Stimulated activated CD8-positive, alpha-beta memory T cell treated with anti-CD3 and anti-CD28 coated beads, Interleukin-2, amount 100 ng/mL, for 1 hour (primary cell): ENCODE results near the gene C1orf159.
A peak's percentile ranks its signal among the peaks of the same experiment; 100 is the strongest.

Experiments used
- DNase-seq, 2 donors: peaks; one replicate each; pipeline ENCODE4 v3.0.0-alpha.2; 2020; ENCODE audit warnings: low read depth in 2 of 2

Gene C1orf159

DNA sequence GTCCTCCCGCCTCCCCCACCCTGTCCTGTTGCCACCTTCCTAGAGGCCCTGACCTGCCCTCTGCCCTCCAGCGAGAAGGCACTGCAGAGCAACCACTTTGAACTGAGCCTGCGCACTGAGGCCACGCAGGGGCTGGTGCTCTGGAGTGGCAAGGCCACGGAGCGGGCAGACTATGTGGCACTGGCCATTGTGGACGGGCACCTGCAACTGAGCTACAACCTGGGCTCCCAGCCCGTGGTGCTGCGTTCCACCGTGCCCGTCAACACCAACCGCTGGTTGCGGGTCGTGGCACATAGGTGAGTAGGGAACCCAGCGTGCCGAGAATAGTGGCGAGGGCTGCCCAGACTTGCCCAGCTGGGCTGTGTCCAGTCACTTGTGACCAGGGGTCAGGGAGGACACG is 62.2 kb downstream of the C1orf159 start:
- DNase-seq: no peak

DNA sequence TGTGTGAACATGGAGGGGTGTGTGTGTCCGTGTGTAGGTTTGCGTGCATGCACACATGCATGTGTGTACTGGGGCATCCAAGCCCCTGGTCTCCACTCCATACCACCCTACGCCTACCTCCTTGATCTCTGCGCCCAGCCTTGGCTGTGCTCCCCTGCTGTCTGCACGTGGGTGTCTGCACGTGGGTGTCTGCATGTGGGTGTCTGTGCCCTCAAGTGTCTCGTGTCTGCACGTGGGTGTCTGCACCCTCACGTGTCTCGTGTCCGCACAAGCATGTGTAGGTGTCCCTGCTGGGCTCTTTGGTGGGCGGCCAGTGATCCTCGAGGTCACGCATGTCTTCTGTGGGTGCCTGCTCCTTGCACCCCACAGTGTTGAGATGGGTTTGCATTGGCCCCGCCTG is 62.9 kb downstream of the C1orf159 start:
- no peak for DNase-seq

DNA sequence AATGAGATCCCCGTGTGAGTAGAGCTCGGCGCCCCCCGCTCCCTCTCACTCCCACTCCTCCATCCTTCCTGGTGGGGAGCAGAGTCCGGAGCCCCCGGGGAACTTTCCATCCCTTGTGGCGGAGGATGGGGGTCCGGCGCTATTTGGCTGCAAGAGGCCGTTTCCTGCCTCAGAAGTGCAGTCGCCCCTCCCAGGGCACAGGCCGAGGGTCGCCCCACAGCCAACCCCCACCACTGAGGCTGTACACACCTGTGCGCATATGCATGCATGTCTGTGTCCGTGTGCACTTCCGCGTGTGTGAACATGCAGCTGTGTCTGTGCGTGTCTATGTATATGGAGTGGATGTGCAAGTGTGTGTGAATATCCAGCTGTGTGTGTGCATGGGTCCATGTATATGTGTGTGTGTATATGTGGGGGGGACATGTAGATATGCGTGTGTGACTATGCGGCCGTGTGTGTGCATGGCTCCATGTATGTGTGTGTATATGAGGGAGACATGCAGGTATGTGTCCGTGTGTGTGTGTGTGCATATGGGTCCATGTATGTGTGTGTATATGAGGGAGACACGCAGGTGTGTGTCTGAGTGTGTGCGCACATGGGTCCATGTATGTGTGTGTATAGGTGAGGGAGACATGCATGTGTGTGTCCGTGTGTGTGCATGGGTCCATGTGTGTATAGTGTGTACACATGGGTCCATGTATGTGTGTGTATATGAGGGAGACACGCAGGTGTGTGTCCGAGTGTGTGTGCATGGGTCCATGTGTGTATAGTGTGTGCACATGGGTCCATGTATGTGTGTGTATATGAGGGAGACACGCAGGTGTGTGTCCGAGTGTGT is 63.7 kb downstream of the C1orf159 start:
- no peak for DNase-seq

DNA sequence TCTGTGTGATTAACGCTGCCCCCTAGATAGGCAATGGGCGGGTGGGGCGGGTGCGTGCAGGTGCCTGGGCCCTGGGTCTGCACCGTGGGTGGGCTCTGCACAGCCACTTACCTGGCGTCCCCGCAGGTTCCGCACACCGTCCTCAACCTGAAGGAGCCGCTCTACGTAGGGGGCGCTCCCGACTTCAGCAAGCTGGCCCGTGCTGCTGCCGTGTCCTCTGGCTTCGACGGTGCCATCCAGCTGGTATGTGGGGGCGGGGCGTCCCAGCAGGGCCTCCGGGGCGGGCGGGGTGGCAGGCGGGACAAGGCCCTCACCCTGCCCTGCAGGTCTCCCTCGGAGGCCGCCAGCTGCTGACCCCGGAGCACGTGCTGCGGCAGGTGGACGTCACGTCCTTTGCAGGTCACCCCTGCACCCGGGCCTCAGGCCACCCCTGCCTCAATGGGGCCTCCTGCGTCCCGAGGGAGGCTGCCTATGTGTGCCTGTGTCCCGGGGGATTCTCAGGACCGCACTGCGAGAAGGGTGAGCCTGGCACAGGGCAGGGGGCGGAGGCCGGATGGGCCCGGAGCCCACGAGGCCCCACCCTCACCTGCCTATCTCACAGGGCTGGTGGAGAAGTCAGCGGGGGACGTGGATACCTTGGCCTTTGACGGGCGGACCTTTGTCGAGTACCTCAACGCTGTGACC is 64.6 kb downstream of the C1orf159 start:
- no peak for DNase-seq

DNA sequence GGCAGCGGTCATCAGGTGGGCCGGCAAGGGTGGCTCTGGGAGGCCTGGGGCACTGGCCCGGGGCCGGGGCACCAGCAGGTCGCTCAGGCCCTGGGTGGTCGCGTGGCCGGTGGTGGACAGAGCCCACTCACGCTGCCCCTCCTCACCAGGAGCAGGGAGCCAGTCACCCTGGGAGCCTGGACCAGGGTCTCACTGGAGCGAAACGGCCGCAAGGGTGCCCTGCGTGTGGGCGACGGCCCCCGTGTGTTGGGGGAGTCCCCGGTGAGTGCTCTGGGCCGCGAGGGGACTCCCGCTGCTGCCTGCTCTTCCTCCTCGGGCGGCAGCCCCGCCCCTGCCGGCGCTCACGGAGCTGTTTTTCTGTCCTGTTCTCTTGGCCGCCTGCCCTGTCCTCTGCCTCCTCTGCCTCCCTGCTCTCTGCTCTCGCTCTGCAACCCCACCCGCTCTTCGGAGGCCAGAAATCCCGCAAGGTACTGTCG is 65.3 kb downstream of the C1orf159 start:
- no peak for DNase-seq

DNA sequence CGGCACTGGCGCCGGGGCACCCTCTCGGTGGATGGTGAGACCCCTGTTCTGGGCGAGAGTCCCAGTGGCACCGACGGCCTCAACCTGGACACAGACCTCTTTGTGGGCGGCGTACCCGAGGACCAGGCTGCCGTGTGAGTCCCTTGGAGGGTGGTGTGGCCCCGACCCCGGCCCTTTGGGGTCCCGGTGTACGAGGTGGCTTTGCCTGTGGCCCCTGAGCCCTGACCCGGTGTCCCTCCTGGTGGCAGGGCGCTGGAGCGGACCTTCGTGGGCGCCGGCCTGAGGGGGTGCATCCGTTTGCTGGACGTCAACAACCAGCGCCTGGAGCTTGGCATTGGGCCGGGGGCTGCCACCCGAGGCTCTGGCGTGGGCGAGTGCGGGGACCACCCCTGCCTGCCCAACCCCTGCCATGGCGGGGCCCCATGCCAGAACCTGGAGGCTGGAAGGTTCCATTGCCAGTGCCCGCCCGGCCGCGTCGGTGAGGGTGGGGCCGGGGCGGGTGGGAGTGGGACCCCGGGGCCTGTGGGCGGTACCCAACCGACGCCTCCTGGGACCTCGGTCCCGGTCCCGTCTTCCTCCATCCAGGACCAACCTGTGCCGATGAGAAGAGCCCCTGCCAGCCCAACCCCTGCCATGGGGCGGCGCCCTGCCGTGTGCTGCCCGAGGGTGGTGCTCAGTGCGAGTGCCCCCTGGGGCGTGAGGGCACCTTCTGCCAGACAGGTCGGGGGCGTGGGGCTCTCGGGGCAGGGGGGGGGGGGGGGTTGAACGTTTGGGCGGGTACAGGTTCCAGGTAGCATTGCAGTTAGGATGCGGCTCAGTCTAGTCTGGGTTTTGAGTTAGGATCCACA is 66.3 kb downstream of the C1orf159 start:
- DNase-seq: no peak

DNA sequence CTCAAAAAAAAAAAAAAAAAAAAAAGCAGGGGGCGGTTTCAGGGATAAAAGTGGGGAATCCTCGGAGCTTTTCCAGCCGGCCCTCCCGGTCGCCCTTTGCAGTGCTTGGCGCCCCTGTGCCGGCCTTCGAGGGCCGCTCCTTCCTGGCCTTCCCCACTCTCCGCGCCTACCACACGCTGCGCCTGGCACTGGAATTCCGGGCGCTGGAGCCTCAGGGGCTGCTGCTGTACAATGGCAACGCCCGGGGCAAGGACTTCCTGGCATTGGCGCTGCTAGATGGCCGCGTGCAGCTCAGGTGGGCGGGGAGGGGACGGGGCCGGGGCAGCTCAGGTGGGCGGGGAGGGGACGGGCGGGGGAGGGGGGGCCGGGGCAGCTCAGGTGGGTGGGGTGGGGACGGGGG is 67.1 kb downstream of the C1orf159 start:
- no peak for DNase-seq

DNA sequence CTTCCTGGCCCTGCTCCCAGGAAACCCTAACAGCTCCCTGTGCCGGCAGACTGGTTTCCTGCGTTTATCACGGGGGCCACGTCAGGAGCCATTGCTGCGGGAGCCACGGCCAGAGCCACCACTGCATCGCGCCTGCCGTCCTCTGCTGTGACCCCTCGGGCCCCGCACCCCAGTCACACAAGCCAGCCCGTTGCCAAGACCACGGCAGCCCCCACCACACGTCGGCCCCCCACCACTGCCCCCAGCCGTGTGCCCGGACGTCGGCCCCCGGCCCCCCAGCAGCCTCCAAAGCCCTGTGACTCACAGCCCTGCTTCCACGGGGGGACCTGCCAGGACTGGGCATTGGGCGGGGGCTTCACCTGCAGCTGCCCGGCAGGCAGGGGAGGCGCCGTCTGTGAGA is 67.9 kb downstream of the C1orf159 start:
- no peak for DNase-seq

DNA sequence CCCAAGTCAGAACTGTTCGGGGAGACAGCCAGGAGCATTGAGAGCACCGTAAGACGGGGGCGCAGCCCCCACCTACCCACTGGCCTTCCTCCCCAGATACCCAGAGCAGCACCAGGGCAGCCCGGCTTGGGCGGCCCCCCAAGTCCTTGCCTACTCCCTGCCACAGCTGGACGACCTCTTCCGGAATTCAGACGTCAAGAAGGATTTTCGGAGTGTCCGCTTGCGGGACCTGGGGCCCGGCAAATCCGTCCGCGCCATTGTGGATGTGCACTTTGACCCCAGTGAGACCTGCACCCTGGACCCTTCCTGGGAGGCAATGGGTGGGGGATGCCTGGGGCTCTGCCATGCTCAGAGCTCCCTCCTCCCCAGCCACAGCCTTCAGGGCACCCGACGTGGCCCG is 68.5 kb downstream of the C1orf159 start:
- DNase-seq: no peak

DNA sequence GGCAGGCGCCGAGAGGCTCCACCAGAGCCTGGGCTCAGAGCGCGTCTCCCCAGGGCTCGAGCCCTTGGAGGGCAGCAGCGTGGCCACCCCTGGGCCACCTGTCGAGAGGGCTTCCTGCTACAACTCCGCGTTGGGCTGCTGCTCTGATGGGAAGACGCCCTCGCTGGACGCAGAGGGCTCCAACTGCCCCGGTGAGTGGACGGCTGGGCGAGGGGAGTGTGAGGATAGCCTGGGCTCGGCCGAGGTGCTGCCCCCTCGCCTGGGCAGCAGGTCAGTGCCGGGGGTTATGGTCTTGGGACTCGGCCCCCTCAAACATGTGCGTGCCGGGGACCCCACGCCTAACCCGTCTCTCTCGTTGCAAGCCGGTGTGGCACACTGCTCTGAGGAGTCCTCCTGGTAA is 69.1 kb downstream of the C1orf159 start:
- DNase-seq: no peak

DNA sequence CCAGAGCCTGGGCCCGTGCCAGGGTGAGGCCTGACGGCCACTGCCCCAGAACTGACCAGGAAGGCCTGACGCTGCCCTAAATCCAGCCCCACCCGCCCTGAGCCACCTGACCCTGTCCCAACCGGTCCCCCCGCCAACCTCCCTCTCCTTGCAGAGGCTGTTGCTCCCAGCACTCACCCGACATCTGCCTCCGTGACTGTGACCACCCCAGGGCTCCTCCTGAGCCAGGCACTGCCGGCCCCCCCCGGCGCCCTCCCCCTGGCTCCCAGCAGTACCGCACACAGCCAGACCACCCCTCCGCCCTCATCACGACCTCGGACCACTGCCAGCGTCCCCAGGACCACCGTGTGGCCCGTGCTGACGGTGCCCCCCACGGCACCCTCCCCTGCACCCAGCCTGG is 69.6 kb downstream of the C1orf159 start:
- DNase-seq: no peak

DNA sequence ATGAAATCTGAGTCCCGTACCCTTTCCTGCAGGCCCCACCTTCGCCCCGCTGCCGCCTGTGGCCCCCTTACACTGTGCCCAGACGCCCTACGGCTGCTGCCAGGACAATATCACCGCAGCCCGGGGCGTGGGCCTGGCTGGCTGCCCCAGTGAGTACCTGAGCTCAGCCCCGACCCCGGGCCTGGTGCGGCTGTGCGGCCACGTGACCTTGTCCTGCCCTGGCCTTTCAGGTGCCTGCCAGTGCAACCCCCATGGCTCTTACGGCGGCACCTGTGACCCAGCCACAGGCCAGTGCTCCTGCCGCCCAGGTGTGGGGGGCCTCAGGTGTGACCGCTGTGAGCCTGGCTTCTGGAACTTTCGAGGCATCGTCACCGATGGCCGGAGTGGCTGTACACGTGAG is 70.8 kb downstream of the C1orf159 start:
- DNase-seq: no peak

DNA sequence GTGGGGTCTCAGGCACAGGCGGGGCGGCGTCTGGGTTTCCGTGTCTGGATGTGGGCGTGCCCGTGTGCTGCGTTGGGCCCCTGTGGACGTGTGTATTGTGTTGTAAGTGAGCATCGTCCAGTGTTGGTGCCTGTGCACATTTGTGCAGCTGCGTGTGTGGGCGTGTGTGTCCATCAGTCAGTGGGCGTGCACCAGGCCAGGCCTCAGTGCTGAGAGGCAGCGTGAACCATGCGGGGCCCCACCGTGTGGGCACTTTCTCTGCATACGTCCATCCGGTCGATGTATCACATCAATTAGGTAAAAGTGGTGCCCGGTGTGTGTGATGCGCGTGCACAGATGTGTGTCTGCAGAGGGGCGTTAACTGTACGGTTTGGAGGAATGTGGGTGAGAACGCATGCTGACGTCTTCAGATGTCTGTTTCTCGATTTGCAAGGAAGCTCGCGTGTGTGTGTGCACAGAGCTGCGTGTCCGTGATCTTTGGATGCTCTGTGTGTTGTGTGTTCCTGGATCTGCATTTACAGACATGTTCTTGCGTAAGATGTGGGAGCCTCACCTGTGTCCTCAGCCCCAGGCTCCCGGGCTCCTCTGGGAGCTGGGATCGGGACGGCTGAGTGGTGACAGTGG is 71.3 kb downstream of the C1orf159 start:
- no peak for DNase-seq

DNA sequence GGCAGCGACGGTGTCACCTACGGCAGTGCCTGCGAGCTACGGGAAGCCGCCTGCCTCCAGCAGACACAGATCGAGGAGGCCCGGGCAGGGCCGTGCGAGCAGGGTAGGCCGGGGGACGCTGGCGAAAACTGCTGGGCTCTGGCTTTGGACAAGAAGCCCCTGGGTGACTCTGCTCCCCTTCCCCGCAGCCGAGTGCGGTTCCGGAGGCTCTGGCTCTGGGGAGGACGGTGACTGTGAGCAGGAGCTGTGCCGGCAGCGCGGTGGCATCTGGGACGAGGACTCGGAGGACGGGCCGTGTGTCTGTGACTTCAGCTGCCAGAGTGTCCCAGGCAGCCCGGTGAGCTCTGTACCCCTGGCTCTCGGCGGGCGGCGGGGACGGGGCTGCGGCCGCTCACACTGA is 72.0 kb downstream of the C1orf159 start:
- DNase-seq: no peak

DNA sequence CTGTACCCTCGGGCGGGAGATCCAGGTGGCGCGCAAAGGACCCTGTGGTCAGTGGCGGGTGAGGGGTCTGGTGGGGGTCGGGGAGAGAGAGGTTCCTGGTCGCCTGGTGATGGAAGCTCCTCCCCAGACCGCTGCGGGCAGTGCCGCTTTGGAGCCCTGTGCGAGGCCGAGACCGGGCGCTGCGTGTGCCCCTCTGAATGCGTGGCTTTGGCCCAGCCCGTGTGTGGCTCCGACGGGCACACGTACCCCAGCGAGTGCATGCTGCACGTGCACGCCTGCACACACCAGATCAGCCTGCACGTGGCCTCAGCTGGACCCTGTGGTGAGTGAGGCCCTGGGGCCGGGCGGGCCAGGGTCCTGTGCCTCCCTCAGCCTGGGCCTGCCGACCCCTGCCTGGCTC is 72.5 kb downstream of the C1orf159 start:
- DNase-seq: no peak

DNA sequence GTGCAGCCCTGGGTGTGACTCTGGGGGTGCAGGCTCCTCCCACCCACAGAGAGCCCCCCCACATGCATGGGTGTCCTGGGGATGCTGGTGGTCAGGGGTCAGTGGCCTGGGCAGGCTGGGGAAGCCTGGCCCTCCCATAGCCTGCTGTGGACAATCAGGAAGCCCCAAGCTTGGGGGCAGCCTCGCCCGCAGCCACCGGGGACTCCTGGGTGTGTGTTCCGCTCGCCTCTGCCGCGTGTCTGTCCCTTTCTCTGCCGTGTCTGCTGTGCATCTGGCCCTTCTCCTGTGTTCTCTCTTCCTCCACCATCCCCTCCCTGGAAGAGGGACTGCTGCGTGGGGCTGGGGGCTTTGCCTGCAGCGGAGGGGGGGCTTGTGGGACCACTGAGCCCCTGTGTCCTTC is 73.1 kb downstream of the C1orf159 start:
- DNase-seq: no peak

DNA sequence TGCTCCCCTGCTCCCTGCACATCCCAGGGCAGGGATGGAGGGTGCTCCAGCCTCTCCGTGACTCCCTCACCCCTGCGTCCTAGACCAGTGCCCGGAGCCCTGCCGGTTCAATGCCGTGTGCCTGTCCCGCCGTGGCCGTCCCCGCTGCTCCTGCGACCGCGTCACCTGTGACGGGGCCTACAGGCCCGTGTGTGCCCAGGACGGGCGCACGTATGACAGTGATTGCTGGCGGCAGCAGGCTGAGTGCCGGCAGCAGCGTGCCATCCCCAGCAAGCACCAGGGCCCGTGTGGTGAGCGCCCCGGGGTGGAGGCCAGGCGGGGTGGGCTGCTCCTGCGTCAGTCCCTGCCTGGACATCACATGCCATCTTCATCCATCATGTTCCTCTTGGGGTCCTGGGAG is 74.0 kb downstream of the C1orf159 start:
- DNase-seq: no peak

DNA sequence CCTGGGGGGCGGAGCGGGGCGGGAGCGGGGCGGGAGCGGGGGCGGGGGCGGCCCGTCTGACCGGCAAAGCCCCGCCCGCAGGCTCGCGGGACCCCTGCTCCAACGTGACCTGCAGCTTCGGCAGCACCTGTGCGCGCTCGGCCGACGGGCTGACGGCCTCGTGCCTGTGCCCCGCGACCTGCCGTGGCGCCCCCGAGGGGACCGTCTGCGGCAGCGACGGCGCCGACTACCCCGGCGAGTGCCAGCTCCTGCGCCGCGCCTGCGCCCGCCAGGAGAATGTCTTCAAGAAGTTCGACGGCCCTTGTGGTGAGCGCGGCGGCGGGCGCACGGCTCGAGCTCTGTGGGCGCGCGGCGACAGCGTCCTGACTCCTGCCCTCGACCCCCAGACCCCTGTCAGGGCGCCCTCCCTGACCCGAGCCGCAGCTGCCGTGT is 74.8 kb downstream of the C1orf159 start:
- DNase-seq: no peak

DNA sequence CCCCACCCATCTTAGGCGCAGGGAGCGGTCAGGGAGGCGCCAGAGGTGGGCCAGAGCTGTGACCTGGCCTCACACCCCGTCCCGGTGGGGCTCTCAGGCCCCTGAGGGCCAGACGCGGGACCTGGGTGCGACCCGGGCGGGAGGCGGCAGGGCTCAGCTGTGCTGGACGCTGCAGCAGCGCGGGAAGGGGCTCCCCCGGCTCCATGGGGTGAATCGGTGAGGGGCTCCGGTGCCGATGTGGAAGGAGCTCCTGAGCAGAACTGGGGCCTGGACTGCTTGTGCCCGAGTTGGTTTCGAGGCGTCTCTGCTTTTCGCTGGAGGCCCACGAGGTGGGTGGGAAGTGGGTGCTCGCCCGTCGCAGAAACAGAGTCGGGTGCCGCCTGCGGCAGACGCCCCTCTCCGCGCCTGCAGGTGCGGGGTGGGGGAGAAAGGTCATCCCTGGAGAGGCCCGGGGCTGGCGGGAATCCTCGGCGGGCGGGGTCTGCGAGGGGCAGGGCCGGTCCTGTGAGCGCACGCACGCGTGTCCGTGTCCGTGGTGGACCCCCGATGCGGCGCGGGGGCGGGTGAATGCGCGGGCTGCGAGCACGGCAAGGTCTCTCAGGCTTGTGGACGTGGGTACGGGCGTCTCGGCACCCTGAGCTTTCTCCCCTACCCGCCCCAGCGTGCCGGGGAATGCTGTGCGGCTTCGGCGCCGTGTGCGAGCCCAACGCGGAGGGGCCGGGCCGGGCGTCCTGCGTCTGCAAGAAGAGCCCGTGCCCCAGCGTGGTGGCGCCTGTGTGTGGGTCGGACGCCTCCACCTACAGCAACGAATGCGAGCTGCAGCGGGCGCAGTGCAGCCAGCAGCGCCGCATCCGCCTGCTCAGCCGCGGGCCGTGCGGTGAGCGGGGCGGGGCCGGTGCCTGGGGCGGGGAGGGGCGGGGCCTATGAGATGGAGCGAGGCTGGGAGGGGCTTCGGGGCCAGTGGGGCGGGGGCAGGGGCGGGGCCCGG is 75.6 kb downstream of the C1orf159 start:
- DNase-seq: peak; percentile 57 to 68

DNA sequence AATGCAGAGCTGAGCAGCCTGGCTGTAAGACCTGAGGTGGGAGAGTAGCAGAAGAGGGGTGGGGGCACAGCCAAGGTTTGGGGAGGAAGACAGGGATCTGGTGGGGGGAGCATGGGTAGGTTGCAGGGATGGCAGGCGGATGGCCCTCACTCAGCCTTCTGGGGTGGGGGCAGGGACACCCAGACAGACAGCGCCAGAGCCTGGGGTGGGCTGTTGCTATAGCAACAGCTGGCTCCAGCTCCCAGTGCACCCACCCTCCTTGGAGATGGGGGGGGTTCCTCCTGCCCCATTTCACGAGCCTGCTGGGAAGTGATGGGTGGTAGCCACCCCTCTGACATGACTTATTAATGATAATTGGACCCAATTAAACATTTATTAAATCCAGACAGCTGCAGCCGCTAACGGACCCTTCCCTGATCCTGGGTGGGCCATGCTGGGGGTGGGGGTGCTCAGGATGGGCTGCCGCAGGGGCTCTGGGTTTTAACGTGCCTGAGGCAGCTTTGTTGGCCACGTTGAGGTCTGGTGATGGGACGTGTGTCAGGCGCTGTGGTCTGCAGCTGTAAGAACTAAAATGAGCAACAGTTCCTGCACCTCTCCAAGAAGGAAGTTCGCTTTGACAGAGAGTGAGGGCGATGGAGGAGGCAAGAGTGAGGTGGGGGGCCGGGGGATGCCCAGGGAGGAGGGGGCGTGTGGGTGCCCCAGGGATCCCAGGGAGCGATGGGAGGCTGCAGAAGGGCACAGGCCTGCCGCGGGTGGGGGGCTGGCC is 76.6 kb downstream of the C1orf159 start:
- no peak for DNase-seq
